ENCODE data around the gene ME1. TPM values are rescaled to one million over a fixed set of nuclear protein-coding genes. Genes with fewer than 3 reads are reported as not detected.

Gene ME1
- total RNA-seq, 1 donor from 2014 or later, result 7.9 TPM

- Mint-ChIP-seq H3K4me1 (ENCODE audit: low read depth) (peaks cover 2% of the 10 kb centered on the region), H3K9me3 (ENCODE audit: low read depth) (peaks cover 4% of the 10 kb centered on the region), H3K4me3 (ENCODE audit: low read depth) (no peak overlapping the region), H3K27me3 (no peaks in the 10 kb centered on the region), H3K36me3 (ENCODE audit: insufficient read depth) (peaks cover 5% of the 10 kb centered on the region), H3K27ac (no peak overlapping the region)
- no peak for DNase-seq (ENCODE audit: low spot score, unreplicated experiment)
- no peak for TF ChIP-seq CTCF (IDR thresholded peaks at IDR 0.05; ENCODE audit: unreplicated experiment)
Measured at GRCh38 chr6:83250235-83250634, 180.6 kb downstream of the ME1 start.

GRCh38 chr6:83247471-83247870, 183.4 kb downstream of the ME1 start:
- Mint-ChIP-seq H3K36me3 (ENCODE audit: insufficient read depth) (peaks cover 5% of the 10 kb centered on the region), H3K4me1 (ENCODE audit: low read depth) (peaks cover 11% of the 10 kb centered on the region), H3K27ac (no peak overlapping the region), H3K27me3 (no peaks in the 10 kb centered on the region), H3K4me3 (ENCODE audit: low read depth) (no peak overlapping the region), H3K9me3 (ENCODE audit: low read depth) (peaks cover 4% of the 10 kb centered on the region)
- no peak for DNase-seq (ENCODE audit: low spot score, unreplicated experiment)
- TF ChIP-seq CTCF (IDR thresholded peaks at IDR 0.05; ENCODE audit: unreplicated experiment), result no peak

- no peaks in the 10 kb centered on the region for H3K36me3 Mint-ChIP-seq (ENCODE audit: insufficient read depth)
- H3K27me3 Mint-ChIP-seq, result no peaks in the 10 kb centered on the region
- no peak for DNase-seq (ENCODE audit: low spot score, unreplicated experiment)
- no peak overlapping the region for H3K4me3 Mint-ChIP-seq (ENCODE audit: low read depth)
- no peak for TF ChIP-seq CTCF (IDR thresholded peaks at IDR 0.05; ENCODE audit: unreplicated experiment)
- H3K27ac Mint-ChIP-seq, result no peak overlapping the region
- H3K9me3 Mint-ChIP-seq (ENCODE audit: low read depth), result no peaks in the 10 kb centered on the region
- no peaks in the 10 kb centered on the region for H3K4me1 Mint-ChIP-seq (ENCODE audit: low read depth)
Measured at GRCh38 chr6:83231146-83231545, 199.7 kb downstream of the ME1 start.

GRCh38 chr6:83226517-83226916, 204.3 kb downstream of the ME1 start:
- H3K4me3 Mint-ChIP-seq (ENCODE audit: low read depth), result no peak overlapping the region
- no peak for TF ChIP-seq CTCF (IDR thresholded peaks at IDR 0.05; ENCODE audit: unreplicated experiment)
- no peak for DNase-seq (ENCODE audit: low spot score, unreplicated experiment)
- no peaks in the 10 kb centered on the region for H3K9me3 Mint-ChIP-seq (ENCODE audit: low read depth)
- H3K4me1 Mint-ChIP-seq (ENCODE audit: low read depth), result no peaks in the 10 kb centered on the region
- H3K27me3 Mint-ChIP-seq, result no peaks in the 10 kb centered on the region
- no peak overlapping the region for H3K27ac Mint-ChIP-seq
- H3K36me3 Mint-ChIP-seq (ENCODE audit: insufficient read depth), result no peaks in the 10 kb centered on the region

GRCh38 chr6:83221889-83222479, 208.9 kb downstream of the ME1 start:
- Mint-ChIP-seq H3K36me3 (ENCODE audit: insufficient read depth) (no peaks in the 10 kb centered on the region), H3K4me3 (ENCODE audit: low read depth) (no peak overlapping the region), H3K27me3 (no peaks in the 10 kb centered on the region), H3K4me1 (ENCODE audit: low read depth) (no peaks in the 10 kb centered on the region), H3K27ac (no peak overlapping the region), H3K9me3 (ENCODE audit: low read depth) (no peaks in the 10 kb centered on the region)
- no peak for DNase-seq (ENCODE audit: low spot score, unreplicated experiment)
- TF ChIP-seq CTCF (IDR thresholded peaks at IDR 0.05; ENCODE audit: unreplicated experiment), result peak; percentile 71

All from progenitor cell of endocrine pancreas (in vitro differentiated cells).